Aorta (tissue), 5 donors: ENCODE data around the gene PLAAT3. TPM values are rescaled to one million over a fixed set of nuclear protein-coding genes. Genes with fewer than 3 reads are reported as not detected.

Experiments
- ATAC-seq: fragments of 200-7000 bp; cut with Tn5 transposase; one replicate; pipeline ENCODE4 v1.9.1; 2022; ENCODE audit warnings: moderate library complexity; ENCODE audit not compliant: low FRiP score
- DNase-seq, 2 donors: peaks; one replicate each; pipeline ENCODE4 v3.0.0-alpha.2; 2020
- H3K27ac ChIP-seq, 2 donors: one replicate each; pipeline ENCODE4 v1.5.1; 2013; ENCODE audit warnings: low read length in 2 of 2, mild to moderate bottlenecking in 2 of 2, moderate library complexity in 2 of 2, control low read depth in 1 of 2, inconsistent platforms in 1 of 2, low read depth in 1 of 2
- H3K27me3 ChIP-seq, 2 donors: one replicate each; pipeline ENCODE4 v1.6.1; 2013; ENCODE audit warnings: control low read depth in 1 of 2, low read length in 1 of 2, mild to moderate bottlenecking in 1 of 2, moderate library complexity in 1 of 2; ENCODE audit not compliant: insufficient read depth in 2 of 2, control insufficient read depth in 1 of 2
- H3K36me3 ChIP-seq, 2 donors: one replicate each; pipeline ENCODE4 v1.6.1; 2013; ENCODE audit warnings: control low read depth in 1 of 2, low read length in 1 of 2, mild to moderate bottlenecking in 1 of 2; ENCODE audit not compliant: insufficient read depth in 2 of 2, control insufficient read depth in 1 of 2
- H3K4me1 ChIP-seq, 2 donors: one replicate each; pipeline ENCODE4 v1.6.1; 2013; ENCODE audit warnings: low read length in 2 of 2, control low read depth in 1 of 2, mild to moderate bottlenecking in 1 of 2, moderate library complexity in 1 of 2; ENCODE audit not compliant: insufficient read depth in 2 of 2, control insufficient read depth in 1 of 2
- H3K4me3 ChIP-seq, 2 donors: one replicate each; pipeline ENCODE4 v1.5.1; 2013; ENCODE audit warnings: low read length in 2 of 2, control low read depth in 1 of 2, mild to moderate bottlenecking in 1 of 2
- H3K9me3 ChIP-seq: one replicate; pipeline ENCODE4 v1.6.1; 2013; ENCODE audit warnings: mild to moderate bottlenecking, low read length; ENCODE audit not compliant: control insufficient read depth
- WGBS, 2 donors: extraction: QIAGEN DNeasy Blood & Tissue Kit; methylation state at CpG; one replicate each; pipeline ENCODE4 v1.1.7; 2013; 5-methylcytosine and 5-hydroxymethylcytosine counted together
- intact Hi-C, 2 donors: fragments of 100-400 bp; cut with DNase I; formaldehyde crosslinking; loops; one replicate each; pipeline versions ENCODE4 v1.14.2 to v1.15.0; 2022
- polyA plus RNA-seq, 2 donors: library from polyadenylated mRNA; stranded (reverse); fragments of 200-250 nt; gene quantifications; one replicate each; pipeline ENCODE4 v1.2.3, GENCODE V29; 2013
- total RNA-seq, 2 donors: library from RNA; stranded (reverse); fragmentation: NEBNext Ultra II Directional; extraction: Animal tissue kit (Norgen Biotek cat#: 25700); gene quantifications; one replicate each; pipeline ENCODE4 v1.2.1, GENCODE V29; 2021
- donor health status: healthy with polysubstance abuse.
- donor health status: Bipolar disorder and iron deficiency.
- donor health status: DM: no; HTN: no; CAD: no.
- donor health status: DM: no; HTN: no; CAD: no.
- donor health status: DM: yes; HTN: yes; CAD: no.

PLAAT3 gene
- total and polyA plus RNA-seq, 4 donors = 47.2 to 69.5 (median 57.6) TPM

GRCh38 chr11:63567044-63567840 is 47.0 kb downstream of the PLAAT3 start:
- H3K27ac ChIP-seq = no peak overlapping the region
- no peak overlapping the region for H3K4me3 ChIP-seq
- peak; percentile 63 for ATAC-seq
- H3K4me1 ChIP-seq = no peaks in the 10 kb centered on the region
- 59 to 68% methylated on average over 5 of the region's 5 CpGs for WGBS, 2 donors
- H3K36me3 ChIP-seq = no peaks in the 10 kb centered on the region
- intact Hi-C loops = no loop called here
- no peak for DNase-seq
- no peaks in the 10 kb centered on the region for H3K27me3 ChIP-seq
- H3K9me3 ChIP-seq = no peaks in the 10 kb centered on the region

GRCh38 chr11:63564784-63565350 is 49.4 kb downstream of the PLAAT3 start:
- no peak for ATAC-seq
- 82% methylated on average over 4 of the region's 4 CpGs for WGBS, 2 donors
- no peak overlapping the region for H3K27ac ChIP-seq
- H3K9me3 ChIP-seq = no peaks in the 10 kb centered on the region
- no peak for DNase-seq
- no peak overlapping the region for H3K4me3 ChIP-seq
- peaks cover 0 to 3% of the 10 kb centered on the region in 2 donors for H3K4me1 ChIP-seq
- intact Hi-C loops = no loop called here
- no peaks in the 10 kb centered on the region for H3K36me3 ChIP-seq
- no peaks in the 10 kb centered on the region for H3K27me3 ChIP-seq

GRCh38 chr11:63564056-63564774 is 50.0 kb downstream of the PLAAT3 start:
- Histone ChIP-seq H3K9me3 (no peaks in the 10 kb centered on the region), H3K4me1 (peaks cover 0 to 3% of the 10 kb centered on the region in 2 donors), H3K4me3 (no peak overlapping the region), H3K27ac (no peak overlapping the region), H3K36me3 (no peaks in the 10 kb centered on the region), H3K27me3 (no peaks in the 10 kb centered on the region)
- DNase-seq (no peak), ATAC-seq (no peak)
- 85 to 90% methylated on average over 7 of the region's 7 CpGs for WGBS, 2 donors
- intact Hi-C loops = no loop called here

GRCh38 chr11:63563201-63564055 is 50.8 kb downstream of the PLAAT3 start, which contains the start of gene PLAAT2:
PLAAT2 (minus strand) TSS chr11:63563379; CDS start chr11:63563324, 55 bp downstream.
- Histone ChIP-seq H3K27me3 (no peaks in the 10 kb centered on the region), H3K4me1 (peaks cover 0 to 3% of the 10 kb centered on the region in 2 donors), H3K9me3 (no peaks in the 10 kb centered on the region), H3K36me3 (no peaks in the 10 kb centered on the region), H3K27ac (no peak within 1 kb of the TSS), H3K4me3 (no peak within 1 kb of the TSS)
- DNase-seq = no peak
- intact Hi-C loops = no loop called here
- WGBS, 2 donors = 95 to 96% methylated on average over 13 of the region's 13 CpGs
- no peak for ATAC-seq

- peak; percentile 65 to 74 for DNase-seq
- H3K36me3 ChIP-seq = no peaks in the 10 kb centered on the region
- intact Hi-C loops = no loop called here
- H3K27me3 ChIP-seq = no peaks in the 10 kb centered on the region
- no peaks in the 10 kb centered on the region for H3K9me3 ChIP-seq
- 34 to 39% methylated on average over 7 of the region's 7 CpGs for WGBS, 2 donors
- no peak overlapping the region for H3K4me3 ChIP-seq
- no peak for ATAC-seq
- H3K27ac ChIP-seq = peak overlapping the region in 1 of 2 donors; percentile 42
- H3K4me1 ChIP-seq = peaks cover 0 to 3% of the 10 kb centered on the region in 2 donors
These were observed 53.6 kb downstream of the PLAAT3 start for GRCh38 chr11:63560506-63561180.

GRCh38 chr11:63558459-63559157 is 55.6 kb downstream of the PLAAT3 start:
- intact Hi-C loops = no loop called here
- DNase-seq = no peak
- no peak overlapping the region for H3K27ac ChIP-seq

GRCh38 chr11:63557570-63557969 is 56.7 kb downstream of the PLAAT3 start:
- WGBS, 2 donors = 86 to 88% methylated on average over 7 of the region's 7 CpGs
- Histone ChIP-seq H3K27ac (no peak overlapping the region), H3K27me3 (no peaks in the 10 kb centered on the region), H3K36me3 (no peaks in the 10 kb centered on the region), H3K4me1 (peaks cover 0 to 3% of the 10 kb centered on the region in 2 donors), H3K4me3 (no peak overlapping the region), H3K9me3 (no peaks in the 10 kb centered on the region)
- ATAC-seq (no peak), DNase-seq (no peak)
- intact Hi-C loops = no loop called here

More at GRCh38 chr11:63558459-63559157, 55.6 kb downstream of the PLAAT3 start:
- peaks cover 0 to 3% of the 10 kb centered on the region in 2 donors for H3K4me1 ChIP-seq
- H3K27me3 ChIP-seq = no peaks in the 10 kb centered on the region
- no peak for ATAC-seq
- no peak overlapping the region for H3K4me3 ChIP-seq
- WGBS, 2 donors = 96 to 97% methylated on average over 7 of the region's 7 CpGs
- H3K9me3 ChIP-seq = no peaks in the 10 kb centered on the region
- no peaks in the 10 kb centered on the region for H3K36me3 ChIP-seq
